NT2/D1 (cell line): ENCODE data around the gene PRRC2C.
"Not testable (repeated sequence)": the region's sequence is repeated elsewhere in the genome, so short reads cannot be mapped to it uniquely, and the experiment has no call there.

Experiments used
- YY1 ChIP-seq: IDR thresholded peaks from 2 replicates; pipeline ENCODE4 v1.6.1; 2011; ENCODE audit not compliant: insufficient read length, insufficient read depth
- ZNF274 ChIP-seq: IDR thresholded peaks from 2 replicates; pipeline ENCODE4 v1.6.1; 2011; ENCODE audit warnings: mild to moderate bottlenecking, low read depth, low read length

GRCh38 chr1:171550598-171551100 is 65.3 kb downstream of the PRRC2C start:
- TF ChIP-seq YY1, ZNF274: not testable (repeated sequence)
